Left ventricle myocardium superior (tissue), 1 donor: ENCODE results near the gene FOLR2. TPM values are rescaled to one million over a fixed set of nuclear protein-coding genes. Genes with fewer than 3 reads are reported as not detected.
"Not testable (repeated sequence)": the region's sequence is repeated elsewhere in the genome, so short reads cannot be mapped to it uniquely, and the experiment has no call there.

Experiments used
- ATAC-seq: fragments of 200-7000 bp; cut with Tn5 transposase; one replicate; pipeline ENCODE4 v1.9.1; 2020; ENCODE audit warnings: mild to moderate bottlenecking, moderate library complexity
- DNase-seq: peaks from one replicate; pipeline ENCODE4 v3.0.0-alpha.2; 2020
- intact Hi-C: fragments of 100-400 bp; cut with micrococcal nuclease; formaldehyde crosslinking; loops from one replicate; pipeline ENCODE4 v1.11.0; 2022
- long read RNA-seq: library from polyadenylated mRNA; unstranded; transcript quantifications from one replicate; pipeline ENCODE4 v2.0.0, GENCODE V29; 2021
- total RNA-seq: library from RNA; stranded (reverse); fragmentation: NEBNext Ultra II Directional; extraction: Animal tissue kit (Norgen Biotek cat#: 25700); gene quantifications from one replicate; pipeline ENCODE4 v1.2.1, GENCODE V29; 2021
- donor health status: DM: no; HTN: yes; CAD: no; lungs with severe emphysema.

Gene FOLR2
- 21.9 TPM for total RNA-seq
- long read RNA-seq, transcript FOLR2-201 (5 exons, 1,138 nt): major isoform, 6 of 8 reads
- long read RNA-seq, partial matches to known transcripts: 1 of 8 reads
- long read RNA-seq, other reads (novel, unspliced or antisense): 0 of 8 reads

GRCh38 chr11:72216638-72217037, at the start of gene FOLR2:
FOLR2 (plus strand) TSS chr11:72216794; CDS start chr11:72218585, 1,791 bp downstream.
- peak; percentile 63 for ATAC-seq
- intact Hi-C loops: no loop called here
- DNase-seq: no peak

- DNase-seq, intact Hi-C loops, ATAC-seq: not testable (repeated sequence)
Observed at GRCh38 chr11:72169046-72169555, 47.5 kb upstream of the FOLR2 start.

- ATAC-seq, DNase-seq, intact Hi-C loops: not testable (repeated sequence)
Observed at GRCh38 chr11:72169754-72170153, 46.8 kb upstream of the FOLR2 start.

GRCh38 chr11:72172043-72172442, 44.6 kb upstream of the FOLR2 start:
- ATAC-seq, intact Hi-C loops, DNase-seq: not testable (repeated sequence)

GRCh38 chr11:72173291-72173690, 43.3 kb upstream of the FOLR2 start:
- ATAC-seq: no peak
- intact Hi-C loops: no loop called here
- no peak for DNase-seq

GRCh38 chr11:72174302-72175070, 42.1 kb upstream of the FOLR2 start:
- intact Hi-C loops: no loop called here

GRCh38 chr11:72177656-72178055, 38.9 kb upstream of the FOLR2 start:
- intact Hi-C loops: no loop called here
- ATAC-seq (no peak), DNase-seq (no peak)

More at GRCh38 chr11:72174302-72175070, 42.1 kb upstream of the FOLR2 start:
- ATAC-seq (no peak), DNase-seq (no peak)

GRCh38 chr11:72179049-72179803, 37.4 kb upstream of the FOLR2 start:
- ATAC-seq: no peak
- DNase-seq: no peak
- intact Hi-C loops: no loop called here

- intact Hi-C loops: no loop called here
- DNase-seq: no peak
- ATAC-seq: no peak
Observed at GRCh38 chr11:72179804-72180396, 36.7 kb upstream of the FOLR2 start.

GRCh38 chr11:72180892-72181552, 35.6 kb upstream of the FOLR2 start:
- intact Hi-C loops, DNase-seq: not testable (repeated sequence)
- ATAC-seq: peak; percentile 65

GRCh38 chr11:72181553-72181958, 35.0 kb upstream of the FOLR2 start:
- intact Hi-C loops, DNase-seq: not testable (repeated sequence)
- ATAC-seq: peak; percentile 21

GRCh38 chr11:72188267-72188666, 28.3 kb upstream of the FOLR2 start:
- no peak for DNase-seq
- intact Hi-C loops: no loop called here
- ATAC-seq: no peak

- intact Hi-C loops: no loop called here
- ATAC-seq: peak; percentile 86
- DNase-seq: peak; percentile 35
Observed at GRCh38 chr11:72189455-72190250, 26.9 kb upstream of the FOLR2 start.

- no peak for DNase-seq
- intact Hi-C loops: no loop called here
- no peak for ATAC-seq
Observed at GRCh38 chr11:72190631-72191071, 25.9 kb upstream of the FOLR2 start.

GRCh38 chr11:72191961-72192381, 24.6 kb upstream of the FOLR2 start, which contains the start of gene FOLR1:
FOLR1 (plus strand) TSS chr11:72192140; CDS start chr11:72192174, 34 bp downstream.
- ATAC-seq (no peak), DNase-seq (no peak)
- intact Hi-C loops: no loop called here

GRCh38 chr11:72195518-72196270, 20.9 kb upstream of the FOLR2 start:
- ATAC-seq: no peak
- DNase-seq: no peak
- intact Hi-C loops: no loop called here

- DNase-seq, ATAC-seq, intact Hi-C loops: not testable (repeated sequence)
Observed at GRCh38 chr11:72201445-72201844, 15.1 kb upstream of the FOLR2 start.
